ENCODE results near the gene MSMP. TPM values are rescaled to one million over a fixed set of nuclear protein-coding genes. Genes with fewer than 3 reads are reported as not detected.

Gene MSMP
- total and polyA plus RNA-seq, 2 experiments from 2014 or later = 0.81 TPM; not detected in 1

GRCh38 chr9:35712762-35713400 is 41.2 kb downstream of the MSMP start (continued):
- TF ChIP-seq ZNF462 (CRISPR knock-in tag; IDR thresholded peaks at IDR 0.05) (no peak), ZNF331 (CRISPR knock-in tag; IDR thresholded peaks at IDR 0.05; ENCODE audit: low read depth) (no peak)

GRCh38 chr9:35711501-35712428 is 42.3 kb downstream of the MSMP start:
- H3K4me1 ChIP-seq (ENCODE audit: insufficient read depth) = no peaks in the 10 kb centered on the region
- no peak for DNase-seq (ENCODE audit: low spot score)
- H4K20me1 ChIP-seq (replicated peaks; ENCODE audit: insufficient read depth) = peaks cover 6% of the 10 kb centered on the region
- 0 out of 2 replicates have a peak, but pooled peaks cover 3% of the 10 kb centered on the region for H3F3A ChIP-seq (replicated peaks; ENCODE audit: low read depth)
- H3K79me2 ChIP-seq (replicated peaks; ENCODE audit: insufficient read depth) = no peaks in the 10 kb centered on the region
- Mint-ChIP-seq H3K27me3 (ENCODE audit: insufficient read depth, low read depth, poor library complexity) (peaks cover 6% of the 10 kb centered on the region), H3K9me3 (no peaks in the 10 kb centered on the region), H3K4me3 (no peak overlapping the region), H3K4me1 (peaks cover 4% of the 10 kb centered on the region; the same call in 2 of the 3 replicates), H3K36me3 (ENCODE audit: low read depth) (peaks cover 82% of the 10 kb centered on the region), H3K27ac (peak overlapping the region; percentile 73)
- H3K4me2 ChIP-seq = no peak overlapping the region
- H3K9me2 ChIP-seq (ENCODE audit: insufficient read depth) = no peaks in the 10 kb centered on the region
- H2AFZ ChIP-seq = no peak overlapping the region
- no peak overlapping the region for H3K27ac ChIP-seq (ENCODE audit: low read depth)
- H3K36me3 ChIP-seq (ENCODE audit: insufficient read depth) = peaks cover 51% of the 10 kb centered on the region
- no peak overlapping the region for H3K4me3 ChIP-seq
- no peaks in the 10 kb centered on the region for H3K27me3 ChIP-seq (ENCODE audit: insufficient read depth)
- no peak for ATAC-seq
- TF ChIP-seq JUNB (IDR thresholded peaks at IDR 0.05; ENCODE audit: unreplicated experiment) = no peak
- no peak for TF ChIP-seq ZNF331 (CRISPR knock-in tag; IDR thresholded peaks at IDR 0.05; ENCODE audit: low read depth)
- TF ChIP-seq EZH2phosphoT487 (IDR thresholded peaks at IDR 0.05; ENCODE audit: unreplicated experiment) = no peak
- TF ChIP-seq ETS1 (IDR thresholded peaks at IDR 0.05) = no peak
- no peak for TF ChIP-seq ZNF114 (CRISPR knock-in tag; IDR thresholded peaks at IDR 0.05)
- no peak for TF ChIP-seq EZH2 (IDR thresholded peaks at IDR 0.05; ENCODE audit: low read depth, unreplicated experiment)
- no peak for TF ChIP-seq REST (IDR thresholded peaks at IDR 0.05; ENCODE audit: unreplicated experiment)
- no peak for TF ChIP-seq CREB1 (CRISPR knock-in tag; IDR thresholded peaks at IDR 0.05; ENCODE audit: low read depth)
- TF ChIP-seq NANOG (IDR thresholded peaks at IDR 0.05; ENCODE audit: borderline replicate concordance) = no peak

Measured in GM23338 (cell line).